Neural cell (in vitro differentiated cells): Measurements from ENCODE around the gene KHDC3L. TPM values are rescaled to one million over a fixed set of nuclear protein-coding genes. Genes with fewer than 3 reads are reported as not detected.

Experiments used
- H2AFZ ChIP-seq: fragments of 200-600, 300-800 bp; sonication (generic), shearing (Covaris generic); 2 replicates; pipeline ENCODE4 v1.6.0; 2014; ENCODE audit warnings: low read depth, mild to moderate bottlenecking, antibody characterized with exemption, low read length, moderate library complexity
- H3F3A ChIP-seq: fragments of 200-600 bp; shearing (Covaris generic); 2 replicates; pipeline ENCODE4 v1.6.1; 2016; ENCODE audit warnings: mild to moderate bottlenecking, moderate library complexity, mixed read lengths, antibody characterized with exemption, low read length; ENCODE audit not compliant: insufficient read depth, poor library complexity, severe bottlenecking
- H3K27ac ChIP-seq: fragments of 200-600, 300-800 bp; sonication (generic), shearing (Covaris generic); 2 replicates; pipeline ENCODE4 v1.5.1; 2014; ENCODE audit warnings: mild to moderate bottlenecking, low read length, moderate library complexity
- H3K27me3 ChIP-seq: fragments of 300-800, 200-600 bp; sonication (generic), shearing (Covaris generic); 2 replicates; pipeline ENCODE4 v1.6.0; 2014; ENCODE audit warnings: mild to moderate bottlenecking, low read depth, low read length, moderate library complexity; ENCODE audit not compliant: insufficient read depth
- H3K36me3 ChIP-seq: fragments of 300-800, 200-600 bp; sonication (generic), shearing (Covaris generic); 2 replicates; pipeline ENCODE4 v1.5.1; 2014; ENCODE audit warnings: mild to moderate bottlenecking, antibody characterized with exemption, low read length, moderate library complexity; ENCODE audit not compliant: insufficient read depth
- H3K4me2 ChIP-seq: fragments of 300-800, 200-600 bp; sonication (generic), shearing (Covaris generic); 2 replicates; pipeline ENCODE4 v1.6.0; 2014; ENCODE audit warnings: mild to moderate bottlenecking, low read length
- H3K4me3 ChIP-seq: fragments of 300-800, 200-600 bp; sonication (generic), shearing (Covaris generic); 2 replicates; pipeline ENCODE4 v1.5.1; 2014; ENCODE audit warnings: mild to moderate bottlenecking, low read length, moderate library complexity
- H3K79me2 ChIP-seq: fragments of 200-600 bp; shearing (Covaris generic); replicated peaks from 2 replicates; pipeline ENCODE4 v1.6.0; 2014; ENCODE audit warnings: mild to moderate bottlenecking, low read length, moderate library complexity; ENCODE audit not compliant: insufficient read depth
- H3K9ac ChIP-seq: fragments of 300-800, 200-600 bp; sonication (generic), shearing (Covaris generic); 2 replicates; pipeline ENCODE4 v1.6.1; 2016; ENCODE audit warnings: mild to moderate bottlenecking, low read length, mixed read lengths
- H3K9me2 ChIP-seq: fragments of 200-600 bp; shearing (Covaris generic); 2 replicates; pipeline ENCODE4 v1.6.1; 2016; ENCODE audit warnings: mild to moderate bottlenecking, low read length, mixed read lengths; ENCODE audit not compliant: insufficient read depth
- H3K9me3 ChIP-seq: fragments of 200-600, 300-800 bp; sonication (generic), shearing (Covaris generic); 2 replicates; pipeline ENCODE4 v1.6.1; 2016; ENCODE audit warnings: mild to moderate bottlenecking, mixed run types, low read length, moderate library complexity, mixed read lengths
- H4K20me1 ChIP-seq: fragments of 200-600 bp; shearing (Covaris generic); 2 replicates; pipeline ENCODE4 v1.6.1; 2016; ENCODE audit warnings: mild to moderate bottlenecking, mixed run types; ENCODE audit not compliant: insufficient read depth
- EP300 ChIP-seq: fragments of 450-650 bp; conservative IDR thresholded peaks from 2 replicates; pipeline ENCODE4 v1.6.1; 2014; ENCODE audit warnings: antibody characterized with exemption, mild to moderate bottlenecking, moderate library complexity; ENCODE audit not compliant: poor library complexity, severe bottlenecking
- EZH2 ChIP-seq: fragments of 200-600, 300-800 bp; shearing (Covaris generic), sonication (generic); IDR thresholded peaks from 2 replicates; pipeline ENCODE4 v1.6.1; 2014; ENCODE audit warnings: antibody characterized with exemption, low read length, borderline replicate concordance, mild to moderate bottlenecking; ENCODE audit not compliant: insufficient read depth, poor library complexity, severe bottlenecking
- MXI1 ChIP-seq: fragments of 450-650 bp; conservative IDR thresholded peaks from 2 replicates; pipeline ENCODE4 v1.6.1; 2014; ENCODE audit warnings: antibody characterized with exemption, mild to moderate bottlenecking; ENCODE audit not compliant: poor library complexity, severe bottlenecking
- POLR2AphosphoS5 ChIP-seq: IDR thresholded peaks from 2 replicates; pipeline ENCODE4 v1.6.1; 2012
- RAD21 ChIP-seq: fragments of 450-650 bp; conservative IDR thresholded peaks from 2 replicates; pipeline ENCODE4 v1.6.1; 2014; ENCODE audit warnings: antibody characterized with exemption, mild to moderate bottlenecking, moderate library complexity
- SMC3 ChIP-seq: fragments of 450-650 bp; conservative IDR thresholded peaks from 2 replicates; pipeline ENCODE4 v1.6.1; 2014; ENCODE audit warnings: antibody characterized with exemption, mild to moderate bottlenecking, moderate library complexity; ENCODE audit not compliant: poor library complexity
- TAF1 ChIP-seq: IDR thresholded peaks from 2 replicates; pipeline ENCODE4 v1.6.1; 2012; ENCODE audit warnings: low read depth
- polyA plus RNA-seq: library from polyadenylated mRNA; depleted of rRNA; stranded (reverse); fragments of >200 nt; gene quantifications from 2 replicates; pipeline ENCODE4 v1.2.3, GENCODE V29; 2014
- TF ChIP-seq, protein P1 (sequence below): IDR thresholded peaks from 2 replicates; pipeline ENCODE4 v1.6.1; 2012; ENCODE audit warnings: borderline replicate concordance
- TF ChIP-seq, protein P2 (sequence below): fragments of 450-650 bp; IDR thresholded peaks from 2 replicates; pipeline ENCODE4 v1.5.1; 2014; ENCODE audit warnings: antibody characterized with exemption, mild to moderate bottlenecking, moderate library complexity; ENCODE audit not compliant: poor library complexity, severe bottlenecking

KHDC3L gene
- polyA plus RNA-seq, 1 donor from 2014 or later: not detected

DNA sequence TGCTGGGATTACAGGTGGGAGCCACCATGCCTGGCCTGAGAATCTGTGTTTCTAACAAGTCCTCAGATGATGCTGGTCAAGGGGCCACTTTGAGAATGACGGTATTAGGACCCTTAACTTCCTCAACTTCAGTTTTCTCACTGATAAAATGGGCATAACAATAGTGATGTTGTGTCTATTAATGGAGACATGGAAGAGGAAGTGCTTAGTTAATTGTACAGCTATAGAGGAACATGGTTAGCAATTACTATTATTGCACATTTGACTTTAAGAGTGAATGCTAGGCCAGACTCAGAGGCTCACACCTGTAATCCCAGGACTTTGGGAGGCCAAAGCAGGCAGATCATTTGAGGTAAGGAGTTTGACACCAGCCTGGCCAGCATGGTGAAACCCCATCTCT, 21.1 kb upstream of the KHDC3L start (continued):
- no peak for TF ChIP-seq POLR2AphosphoS5
- TF ChIP-seq TAF1: no peak
- TF ChIP-seq SMC3: no peak

DNA sequence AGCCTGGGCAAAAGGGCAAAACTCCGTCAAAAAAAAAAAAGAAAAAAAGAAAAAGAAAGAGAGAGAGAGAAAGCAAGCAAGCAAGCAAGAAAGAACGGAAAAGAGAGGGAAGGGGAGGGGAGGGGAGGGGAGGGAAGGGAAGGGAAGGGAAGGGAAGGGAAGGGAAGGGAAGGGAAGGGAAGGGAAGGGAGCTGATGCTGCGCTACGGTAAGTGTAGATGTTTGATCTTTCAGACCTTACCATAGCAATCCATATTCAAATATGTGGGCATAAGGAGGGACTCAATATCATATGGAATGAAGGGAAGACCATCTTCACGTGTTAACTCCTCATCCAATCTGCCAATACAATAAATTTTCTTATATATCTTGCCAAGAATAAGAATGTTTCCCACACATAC, 20.3 kb upstream of the KHDC3L start:
- no peaks in the 10 kb centered on the region for H3K9me3 ChIP-seq
- TF ChIP-seq EZH2 (no peak), MXI1 (no peak), POLR2AphosphoS5 (no peak), TAF1 (no peak), SMC3 (no peak)
- TF ChIP-seq, protein P1, sequence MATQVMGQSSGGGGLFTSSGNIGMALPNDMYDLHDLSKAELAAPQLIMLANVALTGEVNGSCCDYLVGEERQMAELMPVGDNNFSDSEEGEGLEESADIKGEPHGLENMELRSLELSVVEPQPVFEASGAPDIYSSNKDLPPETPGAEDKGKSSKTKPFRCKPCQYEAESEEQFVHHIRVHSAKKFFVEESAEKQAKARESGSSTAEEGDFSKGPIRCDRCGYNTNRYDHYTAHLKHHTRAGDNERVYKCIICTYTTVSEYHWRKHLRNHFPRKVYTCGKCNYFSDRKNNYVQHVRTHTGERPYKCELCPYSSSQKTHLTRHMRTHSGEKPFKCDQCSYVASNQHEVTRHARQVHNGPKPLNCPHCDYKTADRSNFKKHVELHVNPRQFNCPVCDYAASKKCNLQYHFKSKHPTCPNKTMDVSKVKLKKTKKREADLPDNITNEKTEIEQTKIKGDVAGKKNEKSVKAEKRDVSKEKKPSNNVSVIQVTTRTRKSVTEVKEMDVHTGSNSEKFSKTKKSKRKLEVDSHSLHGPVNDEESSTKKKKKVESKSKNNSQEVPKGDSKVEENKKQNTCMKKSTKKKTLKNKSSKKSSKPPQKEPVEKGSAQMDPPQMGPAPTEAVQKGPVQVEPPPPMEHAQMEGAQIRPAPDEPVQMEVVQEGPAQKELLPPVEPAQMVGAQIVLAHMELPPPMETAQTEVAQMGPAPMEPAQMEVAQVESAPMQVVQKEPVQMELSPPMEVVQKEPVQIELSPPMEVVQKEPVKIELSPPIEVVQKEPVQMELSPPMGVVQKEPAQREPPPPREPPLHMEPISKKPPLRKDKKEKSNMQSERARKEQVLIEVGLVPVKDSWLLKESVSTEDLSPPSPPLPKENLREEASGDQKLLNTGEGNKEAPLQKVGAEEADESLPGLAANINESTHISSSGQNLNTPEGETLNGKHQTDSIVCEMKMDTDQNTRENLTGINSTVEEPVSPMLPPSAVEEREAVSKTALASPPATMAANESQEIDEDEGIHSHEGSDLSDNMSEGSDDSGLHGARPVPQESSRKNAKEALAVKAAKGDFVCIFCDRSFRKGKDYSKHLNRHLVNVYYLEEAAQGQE: no peak
- no peak overlapping the region for H3K4me3 ChIP-seq
- no peak overlapping the region for H2AFZ ChIP-seq
- H3K36me3 ChIP-seq: no peaks in the 10 kb centered on the region
- no peaks in the 10 kb centered on the region for H3F3A ChIP-seq
- H3K79me2 ChIP-seq: no peaks in the 10 kb centered on the region
- no peak overlapping the region for H3K9ac ChIP-seq
- H3K27me3 ChIP-seq: no peaks in the 10 kb centered on the region
- H3K4me2 ChIP-seq: no peak overlapping the region
- no peaks in the 10 kb centered on the region for H4K20me1 ChIP-seq
- H3K27ac ChIP-seq: no peak overlapping the region
- H3K9me2 ChIP-seq: no peaks in the 10 kb centered on the region

DNA sequence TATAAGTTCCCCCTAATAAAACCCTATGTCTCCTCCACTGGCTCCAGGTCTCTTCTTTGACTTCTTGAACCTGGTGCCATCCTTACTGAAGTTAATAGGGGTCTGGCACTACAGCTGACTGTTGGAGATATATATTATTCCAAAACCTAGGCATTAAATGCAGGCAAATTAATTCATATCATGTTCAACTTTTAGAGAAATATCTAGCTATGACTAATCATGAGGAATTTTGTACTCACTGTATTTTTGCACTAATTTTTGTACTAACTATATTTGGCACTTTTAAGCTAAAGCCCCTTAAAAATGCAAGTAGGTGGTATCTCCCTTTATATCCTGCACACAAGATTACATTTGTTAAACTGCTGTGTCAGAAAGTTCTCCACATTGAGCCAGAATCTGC, 19.3 kb upstream of the KHDC3L start:
- Histone ChIP-seq H3K27ac (no peak overlapping the region), H3K79me2 (no peaks in the 10 kb centered on the region), H3K9me2 (no peaks in the 10 kb centered on the region), H3F3A (no peaks in the 10 kb centered on the region), H2AFZ (no peak overlapping the region), H3K4me3 (no peak overlapping the region), H3K9ac (no peak overlapping the region), H3K27me3 (no peaks in the 10 kb centered on the region), H3K9me3 (no peaks in the 10 kb centered on the region), H4K20me1 (no peaks in the 10 kb centered on the region), H3K4me2 (no peak overlapping the region), H3K36me3 (no peaks in the 10 kb centered on the region)
- TF ChIP-seq MXI1 (no peak), SMC3 (no peak), EZH2 (no peak), TAF1 (no peak), POLR2AphosphoS5 (no peak), RAD21 (no peak), EP300 (no peak)
- TF ChIP-seq, protein P1: no peak
- TF ChIP-seq, protein P2, sequence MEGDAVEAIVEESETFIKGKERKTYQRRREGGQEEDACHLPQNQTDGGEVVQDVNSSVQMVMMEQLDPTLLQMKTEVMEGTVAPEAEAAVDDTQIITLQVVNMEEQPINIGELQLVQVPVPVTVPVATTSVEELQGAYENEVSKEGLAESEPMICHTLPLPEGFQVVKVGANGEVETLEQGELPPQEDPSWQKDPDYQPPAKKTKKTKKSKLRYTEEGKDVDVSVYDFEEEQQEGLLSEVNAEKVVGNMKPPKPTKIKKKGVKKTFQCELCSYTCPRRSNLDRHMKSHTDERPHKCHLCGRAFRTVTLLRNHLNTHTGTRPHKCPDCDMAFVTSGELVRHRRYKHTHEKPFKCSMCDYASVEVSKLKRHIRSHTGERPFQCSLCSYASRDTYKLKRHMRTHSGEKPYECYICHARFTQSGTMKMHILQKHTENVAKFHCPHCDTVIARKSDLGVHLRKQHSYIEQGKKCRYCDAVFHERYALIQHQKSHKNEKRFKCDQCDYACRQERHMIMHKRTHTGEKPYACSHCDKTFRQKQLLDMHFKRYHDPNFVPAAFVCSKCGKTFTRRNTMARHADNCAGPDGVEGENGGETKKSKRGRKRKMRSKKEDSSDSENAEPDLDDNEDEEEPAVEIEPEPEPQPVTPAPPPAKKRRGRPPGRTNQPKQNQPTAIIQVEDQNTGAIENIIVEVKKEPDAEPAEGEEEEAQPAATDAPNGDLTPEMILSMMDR: no peak
